Activated naive CD4-positive, alpha-beta T cell treated with anti-CD3 and anti-CD28 coated beads, Interleukin-2, amount 10 ng/mL, durations not matched to agents 5 hours and 36 hours (primary cell): Measurements from ENCODE around the gene ABRACL. TPM values are rescaled to one million over a fixed set of nuclear protein-coding genes. Genes with fewer than 3 reads are reported as not detected.

Experiments
- total RNA-seq, 2 experiments: library from RNA; stranded (reverse); gene quantifications; one replicate each; pipeline ENCODE4 v1.2.3, GENCODE V29; 2021

ABRACL gene
- 100 to 1,000 TPM; 146 to 147 TPM for total RNA-seq

GRCh38 chr6:139028658-139029469, at the start of gene ABRACL:
ABRACL (plus strand) TSS chr6:139028745; CDS start chr6:139034161, 5,416 bp downstream.

GRCh38 chr6:138987643-138988468, 40.7 kb upstream of the ABRACL start, which contains the start of gene REPS1:
REPS1 (minus strand) TSS chr6:138988253; CDS start chr6:138987682, 571 bp downstream.

Other genes starting within 250 kb of the ABRACL start
- gene ECT2L, start 232.7 kb upstream of the ABRACL start, total RNA-seq, result not detected
- gene REPS1, start 40.5 kb upstream of the ABRACL start, total RNA-seq, result 10 to 100 TPM; 37.8 to 38.1 TPM
- 10 to 100 TPM; 59.1 to 62.2 TPM for gene HECA, start 106.3 kb downstream of the ABRACL start, total RNA-seq